Nephron progenitor cell (in vitro differentiated cells): ENCODE measurements around the gene ALDH5A1.

Experiments
- DNase-seq: peaks from one replicate; pipeline ENCODE4 v3.0.0; 2021
- H3K27ac Mint-ChIP-seq: 2 replicates; pipeline ENCODE4 v1.8.0; 2021; ENCODE audit warnings: mild to moderate bottlenecking, moderate library complexity, mixed read lengths
- H3K27me3 Mint-ChIP-seq: 2 replicates; pipeline ENCODE4 v1.8.0; 2021; ENCODE audit warnings: mild to moderate bottlenecking, low read depth, mixed read lengths; ENCODE audit not compliant: poor library complexity
- H3K36me3 Mint-ChIP-seq: 2 replicates; pipeline ENCODE4 v1.8.0; 2021; ENCODE audit warnings: low read depth, mixed read lengths
- H3K4me1 Mint-ChIP-seq: 2 replicates; pipeline ENCODE4 v1.8.0; 2021; ENCODE audit warnings: mixed read lengths
- H3K4me3 Mint-ChIP-seq: 2 replicates; pipeline ENCODE4 v1.8.0; 2021; ENCODE audit warnings: mild to moderate bottlenecking, moderate library complexity, mixed read lengths
- H3K9me3 Mint-ChIP-seq: 2 replicates; pipeline ENCODE4 v1.8.0; 2021; ENCODE audit warnings: mild to moderate bottlenecking, moderate library complexity, mixed read lengths
- TF ChIP-seq, protein P1 (sequence below): fragments of 200-600 bp; sonication (generic); IDR thresholded peaks from 2 replicates; pipeline ENCODE4 v1.5.0; 2021; ENCODE audit warnings: antibody characterized with exemption

ALDH5A1 gene

GRCh38 chr6:24545183-24545582, 50.4 kb downstream of the ALDH5A1 start:
- Mint-ChIP-seq H3K4me3 (no peak overlapping the region), H3K36me3 (no peaks in the 10 kb centered on the region), H3K27ac (no peak overlapping the region), H3K27me3 (peaks cover 14% of the 10 kb centered on the region), H3K9me3 (no peaks in the 10 kb centered on the region), H3K4me1 (peaks cover 7% of the 10 kb centered on the region)
- TF ChIP-seq, protein P1, sequence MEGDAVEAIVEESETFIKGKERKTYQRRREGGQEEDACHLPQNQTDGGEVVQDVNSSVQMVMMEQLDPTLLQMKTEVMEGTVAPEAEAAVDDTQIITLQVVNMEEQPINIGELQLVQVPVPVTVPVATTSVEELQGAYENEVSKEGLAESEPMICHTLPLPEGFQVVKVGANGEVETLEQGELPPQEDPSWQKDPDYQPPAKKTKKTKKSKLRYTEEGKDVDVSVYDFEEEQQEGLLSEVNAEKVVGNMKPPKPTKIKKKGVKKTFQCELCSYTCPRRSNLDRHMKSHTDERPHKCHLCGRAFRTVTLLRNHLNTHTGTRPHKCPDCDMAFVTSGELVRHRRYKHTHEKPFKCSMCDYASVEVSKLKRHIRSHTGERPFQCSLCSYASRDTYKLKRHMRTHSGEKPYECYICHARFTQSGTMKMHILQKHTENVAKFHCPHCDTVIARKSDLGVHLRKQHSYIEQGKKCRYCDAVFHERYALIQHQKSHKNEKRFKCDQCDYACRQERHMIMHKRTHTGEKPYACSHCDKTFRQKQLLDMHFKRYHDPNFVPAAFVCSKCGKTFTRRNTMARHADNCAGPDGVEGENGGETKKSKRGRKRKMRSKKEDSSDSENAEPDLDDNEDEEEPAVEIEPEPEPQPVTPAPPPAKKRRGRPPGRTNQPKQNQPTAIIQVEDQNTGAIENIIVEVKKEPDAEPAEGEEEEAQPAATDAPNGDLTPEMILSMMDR = no peak
- no peak for DNase-seq

DNA sequence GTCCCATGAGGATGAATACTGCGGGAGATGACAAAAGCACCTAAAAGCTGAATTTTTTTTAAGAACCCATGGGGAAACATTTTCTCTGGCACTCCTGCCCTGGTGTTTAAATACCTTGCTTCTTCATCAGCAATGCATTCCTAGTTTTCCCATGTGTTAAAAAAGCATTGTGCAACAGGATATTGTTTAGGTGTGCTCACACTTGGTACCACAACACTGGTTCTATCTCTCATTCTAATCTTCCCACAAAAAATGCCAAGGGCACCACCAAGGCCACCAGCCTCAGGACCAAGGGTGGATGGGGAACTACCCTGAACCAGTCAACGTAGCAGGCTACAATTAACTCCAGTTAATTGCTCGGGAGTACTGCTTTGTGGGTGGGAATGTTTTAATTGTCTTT, 50.9 kb downstream of the ALDH5A1 start:
- Mint-ChIP-seq H3K9me3 (no peaks in the 10 kb centered on the region), H3K27ac (no peak overlapping the region), H3K4me1 (peaks cover 7% of the 10 kb centered on the region), H3K36me3 (no peaks in the 10 kb centered on the region), H3K4me3 (no peak overlapping the region), H3K27me3 (peaks cover 14% of the 10 kb centered on the region)
- TF ChIP-seq, protein P1 = no peak
- no peak for DNase-seq

- Mint-ChIP-seq H3K36me3 (no peaks in the 10 kb centered on the region), H3K4me3 (no peak overlapping the region), H3K9me3 (no peaks in the 10 kb centered on the region), H3K27ac (no peak overlapping the region), H3K4me1 (peaks cover 7% of the 10 kb centered on the region), H3K27me3 (peaks cover 14% of the 10 kb centered on the region)
- no peak for DNase-seq
- TF ChIP-seq, protein P1 = no peak
These were observed 51.7 kb downstream of the ALDH5A1 start for GRCh38 chr6:24546439-24546838.

GRCh38 chr6:24547243-24547642, 52.5 kb downstream of the ALDH5A1 start:
- Mint-ChIP-seq H3K27me3 (peaks cover 14% of the 10 kb centered on the region), H3K36me3 (no peaks in the 10 kb centered on the region), H3K27ac (no peak overlapping the region), H3K9me3 (no peaks in the 10 kb centered on the region), H3K4me3 (no peak overlapping the region), H3K4me1 (peaks cover 7% of the 10 kb centered on the region)
- DNase-seq = peak; percentile 17
- TF ChIP-seq, protein P1 = no peak

- H3K4me1 Mint-ChIP-seq = peaks cover 7% of the 10 kb centered on the region
- no peak overlapping the region for H3K4me3 Mint-ChIP-seq
- no peak for DNase-seq
- H3K27me3 Mint-ChIP-seq = peaks cover 18% of the 10 kb centered on the region
- H3K27ac Mint-ChIP-seq = no peak overlapping the region
- no peaks in the 10 kb centered on the region for H3K36me3 Mint-ChIP-seq
- H3K9me3 Mint-ChIP-seq = no peaks in the 10 kb centered on the region
- TF ChIP-seq, protein P1 = no peak
These were observed 54.4 kb downstream of the ALDH5A1 start for GRCh38 chr6:24549158-24549557.

- Mint-ChIP-seq H3K27me3 (peaks cover 18% of the 10 kb centered on the region), H3K9me3 (no peaks in the 10 kb centered on the region), H3K4me3 (no peak overlapping the region), H3K27ac (no peak overlapping the region), H3K4me1 (peaks cover 7% of the 10 kb centered on the region), H3K36me3 (no peaks in the 10 kb centered on the region)
- TF ChIP-seq, protein P1 = no peak
- DNase-seq = no peak
These were observed 55.0 kb downstream of the ALDH5A1 start for GRCh38 chr6:24549674-24550353.
